Measurements from ENCODE around the gene BIVM. TPM values are rescaled to one million over a fixed set of nuclear protein-coding genes. Genes with fewer than 3 reads are reported as not detected.

BIVM gene
- total and polyA plus RNA-seq, 2 experiments from 2014 or later = 22.9 to 24.1 TPM

DNA sequence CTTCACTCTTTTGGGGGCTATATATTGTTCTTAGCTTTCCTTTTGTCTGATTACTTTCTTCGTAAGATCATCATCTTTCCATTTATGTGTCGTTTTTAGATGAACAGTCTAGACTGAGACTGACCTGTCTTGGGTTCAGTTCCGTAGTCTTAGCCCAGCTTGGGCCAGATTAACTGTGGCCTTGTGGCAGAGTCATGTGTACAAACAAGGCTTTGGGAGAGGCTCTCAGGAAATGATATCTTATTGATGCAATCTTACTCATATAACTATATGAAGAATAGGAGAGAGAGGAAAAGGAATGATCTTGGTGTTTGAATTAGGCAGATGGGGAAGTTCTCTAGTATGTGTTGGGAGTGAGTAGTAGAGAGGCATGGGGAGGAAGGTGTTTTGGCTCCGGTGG lies 40.1 kb downstream of the BIVM start:
- H3F3A ChIP-seq (ENCODE audit: insufficient read depth) = peaks cover 34% of the 10 kb centered on the region
- H3K4me2 ChIP-seq (ENCODE audit: unreplicated experiment) = peak overlapping the region; percentile 15
- peak; percentile 31 for DNase-seq
- H2AFZ ChIP-seq = no peak overlapping the region
- WGBS, 2 experiments (ENCODE audit: low coverage in 1 of 2, low lambda C conversion rate in 2 of 2, missing lambda C conversion rate in 2 of 2) = 35 to 40% methylated on average over 4 of the region's 4 CpGs
- peak overlapping the region; percentile 40 for H3K27ac ChIP-seq
- H3K9ac ChIP-seq = no peak overlapping the region
- no peaks in the 10 kb centered on the region for H4K20me1 ChIP-seq (ENCODE audit: insufficient read depth)
- H3K79me2 ChIP-seq (ENCODE audit: insufficient read depth) = no peaks in the 10 kb centered on the region
- no peak for TF ChIP-seq EZH2phosphoT487 (IDR thresholded peaks at IDR 0.05; ENCODE audit: insufficient read depth, low read depth)
- no peak for TF ChIP-seq EZH2 (IDR thresholded peaks at IDR 0.05; ENCODE audit: insufficient read depth, poor library complexity, severe bottlenecking)
- H3K4me1 ChIP-seq (ENCODE audit: insufficient read depth) = peaks cover 31% of the 10 kb centered on the region
- H3K9me3 ChIP-seq (ENCODE audit: low read depth) = no peaks in the 10 kb centered on the region
- H3K36me3 ChIP-seq (ENCODE audit: low read depth) = peaks cover 24% of the 10 kb centered on the region
- in situ Hi-C loops (cut with MboI) = no loop called here
- H3K27me3 ChIP-seq (replicated peaks; ENCODE audit: insufficient read depth) = no peaks in the 10 kb centered on the region
- H3K4me3 ChIP-seq = no peak overlapping the region
- no peaks in the 10 kb centered on the region for H3K9me2 ChIP-seq (ENCODE audit: insufficient read depth)

DNA sequence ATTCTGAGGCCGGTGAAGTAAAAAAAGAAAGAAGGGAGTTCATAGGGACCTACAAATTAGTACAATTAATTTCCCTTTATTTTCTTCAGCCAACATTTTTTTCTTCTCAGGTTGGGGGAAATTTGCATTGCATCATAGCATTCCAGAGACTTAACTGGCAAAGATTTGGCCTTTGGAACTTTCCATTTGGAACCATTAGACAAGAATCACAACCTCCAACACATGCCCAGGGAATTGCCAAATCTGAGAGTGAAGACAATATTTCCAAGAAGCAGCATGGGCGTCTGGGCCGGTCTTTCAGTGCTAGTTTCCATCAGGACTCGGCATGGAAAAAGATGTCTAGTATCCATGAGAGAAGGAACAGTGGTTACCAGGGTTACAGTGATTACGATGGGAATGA lies 40.5 kb downstream of the BIVM start:
- Histone ChIP-seq H2AFZ (no peak overlapping the region), H3K9me2 (ENCODE audit: insufficient read depth) (no peaks in the 10 kb centered on the region), H3K36me3 (ENCODE audit: low read depth) (peaks cover 24% of the 10 kb centered on the region), H3K9ac (no peak overlapping the region), H4K20me1 (ENCODE audit: insufficient read depth) (no peaks in the 10 kb centered on the region), H3K79me2 (ENCODE audit: insufficient read depth) (no peaks in the 10 kb centered on the region), H3K9me3 (ENCODE audit: low read depth) (no peaks in the 10 kb centered on the region), H3K4me2 (ENCODE audit: unreplicated experiment) (peak overlapping the region; percentile 15), H3F3A (ENCODE audit: insufficient read depth) (peaks cover 35% of the 10 kb centered on the region), H3K27ac (peak overlapping the region; percentile 40), H3K4me3 (no peak overlapping the region), H3K4me1 (ENCODE audit: insufficient read depth) (peaks cover 31% of the 10 kb centered on the region), H3K27me3 (replicated peaks; ENCODE audit: insufficient read depth) (no peaks in the 10 kb centered on the region)
- peak; percentile 55 for DNase-seq
- 53 to 59% methylated on average over 5 of the region's 5 CpGs for WGBS, 2 experiments (ENCODE audit: low coverage in 1 of 2, low lambda C conversion rate in 2 of 2, missing lambda C conversion rate in 2 of 2)
- in situ Hi-C loops (cut with MboI) = no loop called here
- TF ChIP-seq EZH2phosphoT487 (IDR thresholded peaks at IDR 0.05; ENCODE audit: insufficient read depth, low read depth) (no peak), EZH2 (IDR thresholded peaks at IDR 0.05; ENCODE audit: insufficient read depth, poor library complexity, severe bottlenecking) (no peak)

DNA sequence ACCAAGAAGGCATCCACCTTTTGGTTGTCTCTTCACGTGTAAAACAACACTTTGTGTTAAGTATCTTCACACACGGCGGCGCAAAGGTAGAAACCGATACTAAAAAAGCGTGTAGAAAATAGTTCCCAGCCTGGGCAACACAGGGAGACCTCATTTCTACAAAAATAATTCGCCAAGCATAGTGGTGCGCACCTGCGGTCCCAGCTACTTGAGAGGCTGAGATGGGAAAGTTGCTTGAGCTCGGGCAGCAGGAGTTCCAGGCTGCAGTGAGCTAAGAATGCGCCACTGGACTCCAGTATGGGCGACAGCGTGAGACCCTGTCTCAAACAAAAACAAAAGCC lies 46.3 kb downstream of the BIVM start:
- in situ Hi-C loops (cut with MboI) = loop anchor here (10.0 kb wide), 1 partner anchor 260 kb away; no protein-coding TSS in a partner anchor
- Histone ChIP-seq H3F3A (ENCODE audit: insufficient read depth) (peaks cover 23% of the 10 kb centered on the region), H3K9ac (peak overlapping the region; percentile 94), H3K9me2 (ENCODE audit: insufficient read depth) (no peaks in the 10 kb centered on the region), H3K79me2 (ENCODE audit: insufficient read depth) (peaks cover 42% of the 10 kb centered on the region), H3K4me2 (ENCODE audit: unreplicated experiment) (peak overlapping the region; percentile 87), H3K4me3 (peak overlapping the region; percentile 94), H3K9me3 (ENCODE audit: low read depth) (no peaks in the 10 kb centered on the region), H3K4me1 (ENCODE audit: insufficient read depth) (peaks cover 19% of the 10 kb centered on the region), H4K20me1 (ENCODE audit: insufficient read depth) (no peaks in the 10 kb centered on the region), H3K36me3 (ENCODE audit: low read depth) (0 out of 2 replicates have a peak, but pooled peaks cover 6% of the 10 kb centered on the region), H3K27me3 (replicated peaks; ENCODE audit: insufficient read depth) (no peaks in the 10 kb centered on the region), H3K27ac (peak overlapping the region; percentile 93), H2AFZ (peak overlapping the region; percentile 91)
- TF ChIP-seq EZH2 (IDR thresholded peaks at IDR 0.05; ENCODE audit: insufficient read depth, poor library complexity, severe bottlenecking) (no peak), EZH2phosphoT487 (IDR thresholded peaks at IDR 0.05; ENCODE audit: insufficient read depth, low read depth) (no peak)
- WGBS, 2 experiments (ENCODE audit: low coverage in 1 of 2, low lambda C conversion rate in 2 of 2, missing lambda C conversion rate in 2 of 2) = 1% methylated on average over 13 of the region's 13 CpGs
- DNase-seq = no peak

DNA sequence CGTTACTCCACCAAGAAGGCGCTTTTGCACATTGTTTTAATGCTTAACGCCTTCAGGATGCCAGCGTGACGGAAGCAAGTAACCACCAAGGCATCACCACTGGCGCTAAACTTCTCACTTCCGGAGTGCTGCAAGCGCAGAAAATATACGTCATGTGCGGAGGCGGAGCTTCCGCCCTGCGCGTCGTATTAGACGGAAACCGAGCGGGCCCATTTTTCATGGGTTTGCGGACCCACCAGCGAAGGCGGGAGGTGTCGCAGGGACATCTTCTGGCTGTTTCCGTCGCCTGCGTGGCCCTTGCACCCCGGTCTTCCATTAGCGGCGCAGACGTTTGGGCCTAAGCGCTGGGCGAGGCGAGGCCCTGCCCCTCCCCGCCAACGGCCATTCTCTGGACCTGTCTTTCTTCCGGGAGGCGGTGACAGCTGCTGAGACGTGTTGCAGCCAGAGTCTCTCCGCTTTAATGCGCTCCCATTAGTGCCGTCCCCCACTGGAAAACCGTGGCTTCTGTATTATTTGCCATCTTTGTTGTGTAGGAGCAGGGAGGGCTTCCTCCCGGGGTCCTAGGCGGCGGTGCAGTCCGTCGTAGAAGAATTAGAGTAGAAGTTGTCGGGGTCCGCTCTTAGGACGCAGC lies 46.8 kb downstream of the BIVM start, which contains the start of gene ERCC5:
ERCC5 (plus strand) TSS at position 403 of the 631 bp plus-strand sequence. CDS start 235 bp downstream, outside the sequence.
- peak; percentile 98 for DNase-seq
- Histone ChIP-seq H3K9me3 (ENCODE audit: low read depth) (no peaks in the 10 kb centered on the region), H3K9me2 (ENCODE audit: insufficient read depth) (no peaks in the 10 kb centered on the region), H3K79me2 (ENCODE audit: insufficient read depth) (peaks cover 47% of the 10 kb centered on the region), H3K4me2 (ENCODE audit: unreplicated experiment) (peak within 1 kb of the TSS; percentile 90), H3K4me3 (peak within 1 kb of the TSS; percentile 94), H4K20me1 (ENCODE audit: insufficient read depth) (no peaks in the 10 kb centered on the region), H2AFZ (peak within 1 kb of the TSS; percentile 91), H3K27ac (peak within 1 kb of the TSS; percentile 93), H3K36me3 (ENCODE audit: low read depth) (0 out of 2 replicates have a peak, but pooled peaks cover 5% of the 10 kb centered on the region), H3K27me3 (replicated peaks; ENCODE audit: insufficient read depth) (no peaks in the 10 kb centered on the region), H3K4me1 (ENCODE audit: insufficient read depth) (peaks cover 16% of the 10 kb centered on the region), H3F3A (ENCODE audit: insufficient read depth) (peaks cover 18% of the 10 kb centered on the region), H3K9ac (peak within 1 kb of the TSS; percentile 94)
- no peak for TF ChIP-seq EZH2 (IDR thresholded peaks at IDR 0.05; ENCODE audit: insufficient read depth, poor library complexity, severe bottlenecking)
- no peak for TF ChIP-seq EZH2phosphoT487 (IDR thresholded peaks at IDR 0.05; ENCODE audit: insufficient read depth, low read depth)
- in situ Hi-C loops (cut with MboI) = loop anchor here (10.0 kb wide), 1 partner anchor 261 kb away; no protein-coding TSS in a partner anchor
- WGBS, 2 experiments (ENCODE audit: low coverage in 1 of 2, low lambda C conversion rate in 2 of 2, missing lambda C conversion rate in 2 of 2) = 1% methylated on average over 41 to 49 of the region's 49 CpGs

Data from GM23248 (cell line).